K562 (cell line): Measurements from ENCODE around the gene C2orf92.

Experiments
- ASH1L ChIP-seq: fragments of 450-650 bp; IDR thresholded peaks from 2 replicates; pipeline ENCODE4 v1.6.1; 2018; ENCODE audit warnings: borderline replicate concordance, mild to moderate bottlenecking, low read depth; ENCODE audit not compliant: partially characterized antibody
- CUX1 ChIP-seq: fragments of 200-800 bp; sonication (Bioruptor generic); IDR thresholded peaks from 2 replicates; pipeline ENCODE4 v1.6.1; 2016; ENCODE audit warnings: missing genetic modification characterization, missing compliant biosample characterization
- FOXA3 ChIP-seq, 2 experiments: fragments of 450-650 bp in 1 of 2; sonication (generic) in 1 of 2; formaldehyde crosslinking; IDR thresholded peaks in 1 of 2; conservative IDR thresholded peaks in 1 of 2; 2 replicates each; pipeline versions ENCODE4 v1.4.0 to v1.8.0; 2020 to 2022; ENCODE audit warnings: mild to moderate bottlenecking in 2 of 2, missing genetic modification reagents in 1 of 2
- HNRNPK ChIP-seq: fragments of 200-400 bp; formaldehyde crosslinking; IDR thresholded peaks from one replicate; pipeline ENCODE4 v1.6.1; 2018; ENCODE audit warnings: mild to moderate bottlenecking, low read depth, low read length; ENCODE audit not compliant: poor library complexity, severe bottlenecking
- SETDB1 ChIP-seq: IDR thresholded peaks from one replicate; pipeline ENCODE4 v1.6.1; 2012; ENCODE audit warnings: low read length, control low read depth, inconsistent platforms
- SMARCE1 ChIP-seq: fragments of 450-650 bp; IDR thresholded peaks from 2 replicates; pipeline ENCODE4 v1.7.1; 2016; ENCODE audit warnings: mild to moderate bottlenecking
- SMC3 ChIP-seq: conservative IDR thresholded peaks from 2 replicates; pipeline ENCODE4 v1.6.1; 2011; ENCODE audit warnings: low read depth, low read length, improper control_type of control experiment; ENCODE audit not compliant: insufficient read depth
- TCF7 ChIP-seq: sonication (generic); IDR thresholded peaks from 2 replicates; pipeline ENCODE4 v1.6.1; 2016; ENCODE audit warnings: antibody characterized with exemption, borderline replicate concordance
- TF ChIP-seq, protein P1 (sequence below), 3 experiments: IDR thresholded peaks in 2 of 3; conservative IDR thresholded peaks in 1 of 3; 2 replicates each; pipeline ENCODE4 v1.5.1; 2011 to 2012; ENCODE audit warnings: low read length in 3 of 3, mild to moderate bottlenecking in 3 of 3, control low read depth in 2 of 3, improper control_type of control experiment in 1 of 3, inconsistent platforms in 1 of 3, low read depth in 1 of 3, mixed read lengths in 1 of 3, moderate library complexity in 1 of 3; ENCODE audit not compliant: insufficient read depth in 2 of 3
- TF ChIP-seq, protein P2 (sequence below): sonication (generic); formaldehyde crosslinking; IDR thresholded peaks from 2 replicates; pipeline ENCODE4 v1.9.0; 2022; ENCODE audit warnings: mild to moderate bottlenecking, missing genetic modification reagents

DNA sequence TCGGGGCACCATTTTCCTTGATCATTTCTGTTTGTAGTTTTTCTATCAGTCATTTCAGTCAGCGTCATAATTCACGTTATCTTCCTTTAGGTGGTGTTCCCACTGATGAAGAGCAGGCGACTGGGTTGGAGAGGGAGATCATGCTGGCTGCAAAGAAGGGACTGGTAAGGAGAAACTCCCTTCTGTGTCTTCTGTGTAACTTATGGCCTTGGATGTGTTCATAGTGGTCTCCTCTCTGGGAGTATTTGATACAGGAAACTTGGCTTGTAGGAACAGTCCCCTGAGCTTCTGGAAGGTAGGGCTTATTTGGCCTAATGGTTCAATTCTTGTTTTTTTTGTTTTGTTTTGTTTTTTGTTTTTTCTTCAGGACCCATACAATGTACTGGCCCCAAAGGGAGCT is 22.5 kb upstream of the C2orf92 start:
- TF ChIP-seq CUX1 = no peak
- TF ChIP-seq, protein P1, sequence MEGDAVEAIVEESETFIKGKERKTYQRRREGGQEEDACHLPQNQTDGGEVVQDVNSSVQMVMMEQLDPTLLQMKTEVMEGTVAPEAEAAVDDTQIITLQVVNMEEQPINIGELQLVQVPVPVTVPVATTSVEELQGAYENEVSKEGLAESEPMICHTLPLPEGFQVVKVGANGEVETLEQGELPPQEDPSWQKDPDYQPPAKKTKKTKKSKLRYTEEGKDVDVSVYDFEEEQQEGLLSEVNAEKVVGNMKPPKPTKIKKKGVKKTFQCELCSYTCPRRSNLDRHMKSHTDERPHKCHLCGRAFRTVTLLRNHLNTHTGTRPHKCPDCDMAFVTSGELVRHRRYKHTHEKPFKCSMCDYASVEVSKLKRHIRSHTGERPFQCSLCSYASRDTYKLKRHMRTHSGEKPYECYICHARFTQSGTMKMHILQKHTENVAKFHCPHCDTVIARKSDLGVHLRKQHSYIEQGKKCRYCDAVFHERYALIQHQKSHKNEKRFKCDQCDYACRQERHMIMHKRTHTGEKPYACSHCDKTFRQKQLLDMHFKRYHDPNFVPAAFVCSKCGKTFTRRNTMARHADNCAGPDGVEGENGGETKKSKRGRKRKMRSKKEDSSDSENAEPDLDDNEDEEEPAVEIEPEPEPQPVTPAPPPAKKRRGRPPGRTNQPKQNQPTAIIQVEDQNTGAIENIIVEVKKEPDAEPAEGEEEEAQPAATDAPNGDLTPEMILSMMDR (IDR thresholded peaks at IDR 0.05 in 2 of 3, conservative IDR thresholded peaks at IDR 0.05 in 1 of 3; ENCODE audit: insufficient read depth in 2 of 3, low read depth in 1 of 3, low read length in 3 of 3) = no peak
- no peak for TF ChIP-seq SMARCE1
- TF ChIP-seq, protein P2, sequence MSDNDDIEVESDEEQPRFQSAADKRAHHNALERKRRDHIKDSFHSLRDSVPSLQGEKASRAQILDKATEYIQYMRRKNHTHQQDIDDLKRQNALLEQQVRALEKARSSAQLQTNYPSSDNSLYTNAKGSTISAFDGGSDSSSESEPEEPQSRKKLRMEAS (CRISPR knock-in tag) = no peak
- no peak for TF ChIP-seq SMC3
- no peak for TF ChIP-seq ASH1L
- no peak for TF ChIP-seq SETDB1
- no peak for TF ChIP-seq HNRNPK
- no peak for TF ChIP-seq TCF7
- TF ChIP-seq FOXA3 (CRISPR knock-in tag; conservative IDR thresholded peaks at IDR 0.05 in 1 of 2, IDR thresholded peaks at IDR 0.05 in 1 of 2) = no peak
